Astrocyte of the spinal cord (primary cell): ENCODE measurements around the gene CD300LB.
"Not testable (repeated sequence)": the region's sequence is repeated elsewhere in the genome, so short reads cannot be mapped to it uniquely, and the experiment has no call there.

Experiments
- DNase-seq: peaks from one replicate; pipeline ENCODE4 v3.0.0; 2011; ENCODE audit warnings: low read depth, low spot score
- H3K4me3 ChIP-seq: 2 replicates; pipeline ENCODE4 v1.5.1; 2011; ENCODE audit warnings: low read depth, mild to moderate bottlenecking, low read length, moderate library complexity
- in situ Hi-C: cut with HindIII; loops from 2 replicates; pipeline ENCODE4 v1.10.0; 2017; ENCODE audit warnings: low sequenced_read_pairs
- TF ChIP-seq, protein P1 (sequence below): IDR thresholded peaks from 2 replicates; pipeline ENCODE4 v1.5.1; 2012; ENCODE audit warnings: low read depth, mild to moderate bottlenecking, low read length, inconsistent platforms

CD300LB gene

GRCh38 chr17:74521701-74522201, 9.5 kb downstream of the CD300LB start:
- TF ChIP-seq, protein P1, sequence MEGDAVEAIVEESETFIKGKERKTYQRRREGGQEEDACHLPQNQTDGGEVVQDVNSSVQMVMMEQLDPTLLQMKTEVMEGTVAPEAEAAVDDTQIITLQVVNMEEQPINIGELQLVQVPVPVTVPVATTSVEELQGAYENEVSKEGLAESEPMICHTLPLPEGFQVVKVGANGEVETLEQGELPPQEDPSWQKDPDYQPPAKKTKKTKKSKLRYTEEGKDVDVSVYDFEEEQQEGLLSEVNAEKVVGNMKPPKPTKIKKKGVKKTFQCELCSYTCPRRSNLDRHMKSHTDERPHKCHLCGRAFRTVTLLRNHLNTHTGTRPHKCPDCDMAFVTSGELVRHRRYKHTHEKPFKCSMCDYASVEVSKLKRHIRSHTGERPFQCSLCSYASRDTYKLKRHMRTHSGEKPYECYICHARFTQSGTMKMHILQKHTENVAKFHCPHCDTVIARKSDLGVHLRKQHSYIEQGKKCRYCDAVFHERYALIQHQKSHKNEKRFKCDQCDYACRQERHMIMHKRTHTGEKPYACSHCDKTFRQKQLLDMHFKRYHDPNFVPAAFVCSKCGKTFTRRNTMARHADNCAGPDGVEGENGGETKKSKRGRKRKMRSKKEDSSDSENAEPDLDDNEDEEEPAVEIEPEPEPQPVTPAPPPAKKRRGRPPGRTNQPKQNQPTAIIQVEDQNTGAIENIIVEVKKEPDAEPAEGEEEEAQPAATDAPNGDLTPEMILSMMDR: no peak
- in situ Hi-C loops: no loop called here
- DNase-seq: no peak
- no peak overlapping the region for H3K4me3 ChIP-seq

DNA sequence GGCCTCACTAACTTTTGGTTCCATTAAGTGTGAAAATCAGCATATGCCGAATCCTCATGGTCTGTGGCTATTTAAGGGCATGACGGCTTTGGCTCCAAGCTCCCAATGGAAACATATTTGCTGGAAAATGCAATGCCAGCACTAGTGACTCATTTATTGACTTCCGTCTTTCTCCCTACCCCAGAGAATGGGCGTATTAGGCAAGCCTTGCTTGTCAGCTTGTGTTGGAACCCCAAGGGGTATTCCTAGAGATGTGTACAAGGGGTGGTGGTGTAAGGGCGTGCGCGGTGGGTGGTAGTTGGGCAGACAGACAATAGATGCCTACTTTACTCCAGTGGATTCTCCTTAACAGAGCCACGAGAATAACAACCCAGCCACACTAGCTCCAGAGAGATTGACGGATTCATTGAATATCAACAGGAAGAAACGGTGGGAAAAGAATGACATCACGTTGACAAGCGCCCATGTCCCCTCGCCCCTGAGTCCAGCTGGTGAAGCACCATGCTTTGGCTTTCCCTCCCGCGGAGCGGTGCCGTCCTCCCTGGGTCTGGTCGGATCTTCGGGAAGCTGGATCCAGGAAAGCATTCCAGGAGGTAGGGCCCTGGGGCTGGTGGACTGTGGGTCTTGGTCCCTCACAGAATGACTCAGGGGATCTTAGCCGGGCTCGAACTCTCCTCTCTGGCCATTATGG, 10.3 kb downstream of the CD300LB start:
- TF ChIP-seq, protein P1: no peak
- DNase-seq: no peak
- H3K4me3 ChIP-seq: no peak overlapping the region
- in situ Hi-C loops: no loop called here

- no peak overlapping the region for H3K4me3 ChIP-seq
- TF ChIP-seq, protein P1: no peak
- DNase-seq: no peak
- in situ Hi-C loops: no loop called here
Observed at GRCh38 chr17:74520016-74520434, 11.2 kb downstream of the CD300LB start.

- in situ Hi-C loops, DNase-seq: not testable (repeated sequence)
Observed at GRCh38 chr17:74518413-74518981, 12.8 kb downstream of the CD300LB start.

DNA sequence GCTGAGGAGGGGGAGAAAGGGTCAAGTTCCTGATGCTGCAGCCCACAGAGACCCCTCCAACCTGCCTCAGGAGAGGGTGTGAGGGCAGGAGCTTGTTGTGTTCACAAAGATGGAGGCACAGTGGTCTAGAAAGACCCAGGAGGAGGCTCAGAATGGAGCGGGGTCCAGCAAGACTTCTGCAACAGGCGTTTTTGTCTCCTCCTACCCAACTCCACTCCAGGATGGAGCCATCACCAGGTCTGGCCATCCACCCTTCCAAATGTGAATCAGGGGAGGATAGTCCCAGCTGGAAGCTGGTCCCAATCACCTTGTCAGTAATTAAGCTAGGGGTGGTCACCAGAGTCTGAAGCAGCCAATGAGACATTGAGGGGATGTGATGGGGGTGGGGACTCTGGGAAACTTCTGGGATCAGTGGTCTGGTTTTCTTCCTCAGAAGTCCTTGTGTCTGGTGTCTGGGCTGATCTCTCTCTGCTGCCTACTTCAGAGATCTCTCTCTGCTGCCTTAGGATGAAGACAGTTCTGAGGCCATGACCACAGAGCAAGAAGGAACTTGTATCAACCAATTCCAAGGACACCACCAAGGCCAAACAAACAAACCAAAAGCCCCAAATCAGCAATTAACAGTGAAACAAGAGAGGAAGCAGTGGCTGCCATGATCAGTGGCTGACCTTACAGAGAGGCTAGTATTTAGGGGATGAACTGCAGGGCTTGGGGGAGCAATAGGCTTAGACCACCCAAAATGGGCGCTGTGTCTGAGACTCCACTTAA, 14.5 kb downstream of the CD300LB start:
- TF ChIP-seq, protein P1: no peak
- in situ Hi-C loops: no loop called here
- DNase-seq: no peak
- no peak overlapping the region for H3K4me3 ChIP-seq

More at GRCh38 chr17:74518413-74518981, 12.8 kb downstream of the CD300LB start:
- not testable (repeated sequence) for H3K4me3 ChIP-seq

DNA sequence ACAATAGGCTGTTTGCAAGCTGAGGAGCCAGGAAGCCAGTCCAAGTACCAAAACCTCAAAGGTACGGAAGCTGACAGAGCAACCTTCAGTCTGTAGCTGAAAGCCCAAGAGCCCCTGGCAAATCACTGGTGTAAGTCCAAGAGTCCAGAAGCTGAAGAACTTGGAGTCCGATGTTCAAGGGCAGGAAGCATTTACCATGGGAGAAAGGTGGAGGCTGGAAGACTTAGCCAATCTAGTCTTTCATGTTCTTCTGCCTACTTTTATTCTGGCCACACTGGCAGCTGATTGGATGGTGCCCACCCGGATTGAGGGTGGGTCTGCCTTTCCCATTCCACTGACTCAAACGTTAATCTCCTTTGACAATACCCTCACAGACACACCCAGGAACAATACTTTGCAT, 15.3 kb downstream of the CD300LB start:
- no peak overlapping the region for H3K4me3 ChIP-seq
- in situ Hi-C loops: no loop called here
- TF ChIP-seq, protein P1: no peak
- DNase-seq: no peak
